Activated CD8-positive, alpha-beta memory T cell treated with anti-CD3 and anti-CD28 coated beads, Interleukin-2, amount 50 U/mL, for 24 hours (primary cell): ENCODE results near the gene KRTAP9-7.

Experiments
- DNase-seq: peaks from one replicate; pipeline ENCODE4 v3.0.0-alpha.2; 2020; ENCODE audit errors: extremely low read depth

Gene KRTAP9-7

GRCh38 chr17:41322094-41322902 lies 46.8 kb downstream of the KRTAP9-7 start:
- no peak for DNase-seq

- no peak for DNase-seq
Measured at GRCh38 chr17:41322903-41323895, 47.7 kb downstream of the KRTAP9-7 start.

- DNase-seq, result no peak
Measured at GRCh38 chr17:41324180-41325075, 48.9 kb downstream of the KRTAP9-7 start.

GRCh38 chr17:41325126-41325525 lies 49.6 kb downstream of the KRTAP9-7 start:
- DNase-seq, result no peak

- DNase-seq, result no peak
Measured at GRCh38 chr17:41325611-41326010, 50.1 kb downstream of the KRTAP9-7 start.
